HUES48 (cell line): ENCODE results near the gene HUS1.

ENCODE experiments used
- H3K27ac ChIP-seq: one replicate; pipeline ENCODE4 v1.7.0; 2013; ENCODE audit warnings: low read depth, low read length, inconsistent platforms
- H3K27me3 ChIP-seq: 2 replicates; pipeline ENCODE4 v1.6.1; 2013; ENCODE audit warnings: mild to moderate bottlenecking, low read length; ENCODE audit not compliant: control insufficient read depth, insufficient read depth
- H3K36me3 ChIP-seq: 2 replicates; pipeline ENCODE4 v1.6.1; 2013; ENCODE audit warnings: low read length; ENCODE audit not compliant: control insufficient read depth, insufficient read depth
- H3K4me1 ChIP-seq: 2 replicates; pipeline ENCODE4 v1.6.1; 2013; ENCODE audit warnings: mild to moderate bottlenecking, low read length; ENCODE audit not compliant: control insufficient read depth, insufficient read depth
- H3K4me3 ChIP-seq: 2 replicates; pipeline ENCODE4 v1.5.1; 2013; ENCODE audit warnings: mild to moderate bottlenecking, low read depth, low read length
- H3K9ac ChIP-seq: 2 replicates; pipeline ENCODE4 v1.6.1; 2013; ENCODE audit warnings: mild to moderate bottlenecking, low read depth, low read length, moderate library complexity
- H3K9me3 ChIP-seq: 2 replicates; pipeline ENCODE4 v1.6.1; 2013; ENCODE audit warnings: low read length; ENCODE audit not compliant: control insufficient read depth, insufficient read depth

Gene HUS1

DNA sequence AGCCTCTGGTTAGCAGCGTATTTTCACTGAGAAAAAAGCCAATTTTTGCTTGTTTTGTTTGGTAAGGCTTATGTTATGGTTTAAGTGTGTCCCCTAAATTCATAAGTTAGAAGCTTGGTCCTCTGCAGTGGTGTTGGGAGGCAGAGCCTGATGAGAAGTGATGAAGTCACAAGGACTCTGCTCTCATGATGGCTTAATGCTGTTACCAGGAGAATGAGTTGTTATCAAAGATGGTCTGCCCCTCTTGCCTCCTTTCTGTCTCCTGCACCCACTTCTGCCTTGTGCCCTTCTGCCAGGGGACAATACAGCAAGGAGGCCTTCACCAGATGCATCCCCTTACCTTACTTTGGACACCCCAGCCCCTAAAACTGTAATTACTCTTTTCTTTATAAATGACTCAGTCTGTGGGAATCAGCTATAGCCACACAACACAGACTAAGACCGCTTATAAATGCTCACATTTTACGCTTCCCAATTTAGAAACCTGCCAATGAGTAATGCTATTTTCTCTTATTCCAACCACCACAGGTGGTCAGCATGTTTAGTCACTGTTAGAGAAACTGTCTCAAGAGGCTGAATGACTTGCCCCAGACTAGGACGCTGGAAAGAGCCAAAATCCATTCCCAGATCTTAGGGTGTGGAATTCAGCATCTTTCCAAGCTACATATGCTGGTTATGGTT, 25.0 kb downstream of the HUS1 start:
- Histone ChIP-seq H3K36me3 (peaks cover 23% of the 10 kb centered on the region), H3K27ac (no peak overlapping the region), H3K4me1 (peaks cover 23% of the 10 kb centered on the region), H3K4me3 (no peak overlapping the region), H3K27me3 (no peaks in the 10 kb centered on the region), H3K9me3 (no peaks in the 10 kb centered on the region), H3K9ac (no peak overlapping the region)

- Histone ChIP-seq H3K27ac (no peak overlapping the region), H3K4me3 (no peak overlapping the region), H3K27me3 (no peaks in the 10 kb centered on the region), H3K4me1 (peaks cover 23% of the 10 kb centered on the region), H3K36me3 (peaks cover 23% of the 10 kb centered on the region), H3K9me3 (no peaks in the 10 kb centered on the region), H3K9ac (no peak overlapping the region)
Observed at GRCh38 chr7:47953822-47954221, 25.6 kb downstream of the HUS1 start.

GRCh38 chr7:47952224-47952623, 27.2 kb downstream of the HUS1 start:
- peaks cover 23% of the 10 kb centered on the region for H3K4me1 ChIP-seq
- H3K9me3 ChIP-seq: no peaks in the 10 kb centered on the region
- peaks cover 16% of the 10 kb centered on the region for H3K36me3 ChIP-seq
- no peak overlapping the region for H3K27ac ChIP-seq
- H3K27me3 ChIP-seq: no peaks in the 10 kb centered on the region
- no peak overlapping the region for H3K9ac ChIP-seq
- H3K4me3 ChIP-seq: no peak overlapping the region

- Histone ChIP-seq H3K9ac (no peak overlapping the region), H3K4me3 (no peak overlapping the region), H3K36me3 (peaks cover 8% of the 10 kb centered on the region), H3K4me1 (peaks cover 23% of the 10 kb centered on the region), H3K27ac (peak overlapping the region; percentile 26), H3K27me3 (no peaks in the 10 kb centered on the region), H3K9me3 (no peaks in the 10 kb centered on the region)
Observed at GRCh38 chr7:47951374-47951773, 28.0 kb downstream of the HUS1 start.

GRCh38 chr7:47950714-47951113, 28.7 kb downstream of the HUS1 start:
- H3K4me1 ChIP-seq: peaks cover 23% of the 10 kb centered on the region
- H3K27ac ChIP-seq: peak overlapping the region; percentile 26
- H3K4me3 ChIP-seq: no peak overlapping the region
- H3K9me3 ChIP-seq: no peaks in the 10 kb centered on the region
- peaks cover 7% of the 10 kb centered on the region for H3K36me3 ChIP-seq
- H3K27me3 ChIP-seq: no peaks in the 10 kb centered on the region
- no peak overlapping the region for H3K9ac ChIP-seq

DNA sequence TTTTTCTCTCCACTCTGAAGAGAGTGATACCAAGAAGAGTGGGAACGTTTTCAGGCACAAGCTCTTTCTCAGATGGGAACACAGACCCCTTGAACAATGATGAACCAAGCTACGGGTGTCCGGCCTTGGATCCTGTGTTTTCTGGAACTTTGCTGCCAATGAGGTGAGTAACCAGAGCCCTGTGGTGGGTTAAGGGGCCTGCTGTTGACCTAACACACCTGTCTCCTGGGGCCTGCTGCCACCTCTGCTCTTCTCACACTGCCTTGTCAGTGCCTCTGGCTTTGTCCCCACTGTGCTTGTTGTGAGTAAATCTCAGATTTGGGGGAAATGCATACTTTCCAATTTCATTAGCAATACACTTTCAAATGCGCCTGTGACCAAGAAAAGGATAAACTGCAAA, 29.7 kb downstream of the HUS1 start:
- no peaks in the 10 kb centered on the region for H3K27me3 ChIP-seq
- no peak overlapping the region for H3K4me3 ChIP-seq
- no peak overlapping the region for H3K9ac ChIP-seq
- H3K36me3 ChIP-seq: peaks cover 4% of the 10 kb centered on the region
- no peaks in the 10 kb centered on the region for H3K9me3 ChIP-seq
- no peak overlapping the region for H3K27ac ChIP-seq
- peaks cover 23% of the 10 kb centered on the region for H3K4me1 ChIP-seq

DNA sequence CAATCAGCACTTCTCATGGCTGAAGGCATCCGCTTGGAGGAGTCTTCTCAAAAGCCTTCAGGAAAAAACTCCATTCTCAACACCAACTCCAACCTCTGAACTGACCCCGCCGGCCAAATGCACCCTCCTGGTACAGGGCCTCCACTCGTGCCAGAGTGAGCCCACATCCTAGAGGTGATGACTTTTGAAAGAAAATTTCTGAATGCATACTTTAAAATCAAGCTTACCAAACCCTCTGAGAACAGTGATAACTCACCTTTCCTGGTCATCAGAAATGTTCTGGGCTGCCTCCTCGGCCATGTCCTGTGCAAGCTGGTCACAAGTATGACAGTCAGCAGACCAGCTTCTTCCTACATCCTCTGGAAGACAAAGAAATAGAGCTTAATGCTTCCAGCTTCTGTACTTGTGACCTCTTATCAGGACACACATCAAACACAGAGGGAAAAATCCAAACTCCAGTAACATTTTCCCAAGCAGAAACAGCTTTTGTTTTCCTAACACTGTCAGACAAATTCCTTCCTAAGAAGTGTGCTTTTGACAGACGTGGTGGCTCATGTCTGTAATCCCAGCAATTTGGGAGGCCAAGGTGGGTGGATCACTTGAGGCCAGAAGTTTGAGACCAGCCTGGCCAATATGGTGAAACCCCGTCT, 31.1 kb downstream of the HUS1 start, which contains the start of gene PKD1L1:
PKD1L1 (minus strand) TSS at position 326 of the 650 bp plus-strand sequence; CDS start at position 300, 26 bp downstream.
- no peak within 1 kb of the TSS for H3K9ac ChIP-seq
- H3K36me3 ChIP-seq: no peaks in the 10 kb centered on the region
- H3K4me3 ChIP-seq: no peak within 1 kb of the TSS
- H3K9me3 ChIP-seq: no peaks in the 10 kb centered on the region
- H3K27ac ChIP-seq: no peak within 1 kb of the TSS
- no peaks in the 10 kb centered on the region for H3K27me3 ChIP-seq
- H3K4me1 ChIP-seq: peaks cover 23% of the 10 kb centered on the region

DNA sequence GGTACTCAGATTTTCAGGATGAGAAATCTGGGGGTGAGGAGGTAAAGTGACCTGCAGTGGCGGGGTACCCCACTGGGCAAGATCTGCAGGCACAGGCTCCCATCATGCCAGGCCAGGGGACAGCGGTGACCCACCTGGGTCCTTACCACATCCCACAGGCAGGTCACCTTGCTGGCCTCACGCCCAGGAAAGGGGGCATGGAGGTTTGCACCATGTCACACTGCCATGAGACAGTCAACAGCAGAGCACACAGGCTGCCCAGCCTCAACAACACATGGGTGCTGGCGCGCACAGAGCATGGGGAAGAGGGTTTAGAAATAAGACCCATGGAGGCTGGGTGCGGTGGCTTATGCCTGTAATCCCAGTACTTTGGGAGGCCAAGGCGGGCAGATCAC, 32.1 kb downstream of the HUS1 start:
- Histone ChIP-seq H3K36me3 (no peaks in the 10 kb centered on the region), H3K4me1 (peaks cover 22% of the 10 kb centered on the region), H3K9ac (no peak overlapping the region), H3K27ac (no peak overlapping the region), H3K9me3 (no peaks in the 10 kb centered on the region), H3K27me3 (no peaks in the 10 kb centered on the region), H3K4me3 (no peak overlapping the region)

- Histone ChIP-seq H3K9me3 (no peaks in the 10 kb centered on the region), H3K4me1 (peaks cover 19% of the 10 kb centered on the region), H3K9ac (no peak overlapping the region), H3K4me3 (no peak overlapping the region), H3K27ac (no peak overlapping the region), H3K27me3 (no peaks in the 10 kb centered on the region), H3K36me3 (no peaks in the 10 kb centered on the region)
Observed at GRCh38 chr7:47946581-47947354, 32.6 kb downstream of the HUS1 start.

- H3K4me3 ChIP-seq: no peak overlapping the region
- H3K36me3 ChIP-seq: no peaks in the 10 kb centered on the region
- H3K27ac ChIP-seq: no peak overlapping the region
- H3K9ac ChIP-seq: no peak overlapping the region
- no peaks in the 10 kb centered on the region for H3K27me3 ChIP-seq
- peaks cover 21% of the 10 kb centered on the region for H3K4me1 ChIP-seq
- H3K9me3 ChIP-seq: no peaks in the 10 kb centered on the region
Observed at GRCh38 chr7:47945261-47946015, 34.0 kb downstream of the HUS1 start.
